Activated CD4-positive, alpha-beta T cell treated with anti-CD3 and anti-CD28 coated beads for 1 hour (primary cell): ENCODE data around the gene CMTR1.
"Not testable (repeated sequence)": the region's sequence is repeated elsewhere in the genome, so short reads cannot be mapped to it uniquely, and the experiment has no call there.

ENCODE experiments used
- DNase-seq: peaks from one replicate; pipeline ENCODE4 v3.0.0-alpha.2; 2020

Gene CMTR1

DNA sequence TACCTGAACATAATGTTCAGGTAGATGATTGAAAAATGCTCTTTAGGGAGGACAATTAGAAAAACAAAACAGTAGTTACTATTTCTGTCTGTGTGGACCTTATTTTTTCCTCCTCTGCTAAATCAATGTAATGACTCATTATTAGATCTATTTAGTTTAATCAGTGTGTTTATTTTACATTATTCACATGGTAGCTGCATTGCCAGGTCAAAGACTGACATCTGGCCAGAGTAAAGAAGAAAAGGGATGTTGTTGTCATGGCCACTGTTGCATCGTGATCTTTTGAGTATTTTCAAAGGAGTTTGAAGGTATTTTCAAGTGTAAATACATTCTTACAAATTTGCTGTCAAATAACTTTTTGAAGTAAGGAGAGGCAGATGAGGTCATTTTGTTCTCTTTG lies 5.9 kb downstream of the CMTR1 start:
- no peak for DNase-seq

DNA sequence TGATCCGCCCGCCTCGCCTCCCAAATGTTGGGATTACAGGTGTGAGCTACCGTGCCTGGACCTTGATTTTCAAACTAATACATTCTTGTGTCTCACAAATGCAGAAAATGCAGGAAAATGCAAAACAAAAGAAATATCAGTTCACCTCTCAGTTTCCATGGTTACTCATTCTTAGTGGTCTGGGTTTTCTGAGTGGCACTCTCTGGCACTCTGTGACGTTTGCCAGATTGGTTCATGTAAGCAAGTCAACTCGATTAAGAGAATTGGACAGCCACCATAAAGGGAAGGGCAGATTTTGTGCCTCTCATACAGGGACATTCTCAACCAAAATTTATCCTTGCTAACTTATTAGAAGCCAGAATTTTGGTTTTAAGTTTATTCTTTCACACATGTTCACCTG lies 8.6 kb downstream of the CMTR1 start:
- DNase-seq = no peak

DNA sequence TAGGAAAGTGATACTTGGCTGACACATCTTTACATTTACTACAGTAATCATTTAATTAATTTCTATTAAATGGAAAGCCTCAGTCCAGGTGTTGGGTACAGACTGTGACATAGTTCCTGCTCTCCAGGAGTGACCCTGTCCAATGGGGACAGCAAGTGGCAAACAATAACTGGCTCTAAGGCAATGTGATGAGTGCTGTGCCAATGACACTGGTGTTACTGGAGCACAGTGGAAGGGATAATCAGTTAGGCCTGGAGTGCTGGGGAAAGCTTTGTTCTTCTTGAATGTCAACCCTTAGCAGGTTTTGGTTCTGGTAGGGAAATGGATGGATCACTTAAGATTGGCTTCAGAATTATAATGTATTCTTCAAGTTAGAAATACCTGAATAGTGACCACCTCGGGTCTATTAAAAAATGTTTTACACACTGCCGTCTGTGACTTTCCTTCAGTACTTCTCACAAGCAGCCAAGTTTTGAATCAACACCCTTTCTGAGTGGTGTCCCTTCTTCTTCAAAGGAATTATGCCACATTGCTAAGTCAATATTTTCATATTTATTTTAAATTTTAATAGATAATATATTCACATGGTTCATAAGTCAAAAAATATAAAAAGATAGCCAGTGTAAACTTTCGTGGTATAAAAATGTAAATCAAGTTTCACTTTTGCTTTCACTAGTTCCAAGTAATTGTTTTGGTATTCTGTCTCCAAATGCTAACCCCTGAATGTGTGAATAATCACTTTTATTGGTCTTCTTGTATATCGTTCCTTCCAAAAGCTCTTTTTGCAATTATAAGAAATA lies 9.6 kb downstream of the CMTR1 start:
- no peak for DNase-seq

DNA sequence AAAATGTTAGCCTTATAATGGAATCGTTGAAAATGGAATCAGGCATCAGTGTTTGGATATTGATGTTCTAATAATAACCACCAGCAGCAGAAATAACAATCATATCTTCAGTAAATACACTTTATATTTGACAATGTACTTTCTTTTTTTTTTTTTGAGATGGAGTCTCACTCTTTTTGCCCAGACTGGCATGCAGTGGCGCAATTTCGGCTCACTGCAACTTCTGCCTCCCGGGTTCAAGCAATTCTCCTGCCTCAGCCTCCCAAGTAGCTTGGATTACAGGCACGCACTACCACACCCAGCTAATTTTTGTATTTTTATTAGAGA lies 10.2 kb downstream of the CMTR1 start:
- DNase-seq = not testable (repeated sequence)

DNA sequence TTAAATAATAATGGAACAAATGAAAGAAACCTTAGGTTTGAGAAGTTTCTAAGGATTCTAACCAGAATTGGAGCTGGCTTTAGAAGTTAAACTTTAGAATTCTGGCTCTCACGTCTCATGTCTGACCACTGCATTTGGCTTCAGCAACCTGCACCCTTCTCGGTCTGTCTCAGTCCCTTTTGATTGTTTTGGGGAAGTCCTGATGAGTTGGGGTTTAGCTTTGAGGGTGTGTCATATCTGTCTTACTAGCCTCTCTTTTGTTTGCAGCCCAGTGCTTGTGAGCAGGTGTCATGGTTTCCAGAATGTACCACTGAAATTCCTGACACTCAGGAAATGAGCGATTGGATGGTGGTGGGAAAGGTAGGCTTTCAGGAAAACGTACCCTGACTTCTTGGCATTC lies 17.0 kb downstream of the CMTR1 start:
- DNase-seq = no peak

DNA sequence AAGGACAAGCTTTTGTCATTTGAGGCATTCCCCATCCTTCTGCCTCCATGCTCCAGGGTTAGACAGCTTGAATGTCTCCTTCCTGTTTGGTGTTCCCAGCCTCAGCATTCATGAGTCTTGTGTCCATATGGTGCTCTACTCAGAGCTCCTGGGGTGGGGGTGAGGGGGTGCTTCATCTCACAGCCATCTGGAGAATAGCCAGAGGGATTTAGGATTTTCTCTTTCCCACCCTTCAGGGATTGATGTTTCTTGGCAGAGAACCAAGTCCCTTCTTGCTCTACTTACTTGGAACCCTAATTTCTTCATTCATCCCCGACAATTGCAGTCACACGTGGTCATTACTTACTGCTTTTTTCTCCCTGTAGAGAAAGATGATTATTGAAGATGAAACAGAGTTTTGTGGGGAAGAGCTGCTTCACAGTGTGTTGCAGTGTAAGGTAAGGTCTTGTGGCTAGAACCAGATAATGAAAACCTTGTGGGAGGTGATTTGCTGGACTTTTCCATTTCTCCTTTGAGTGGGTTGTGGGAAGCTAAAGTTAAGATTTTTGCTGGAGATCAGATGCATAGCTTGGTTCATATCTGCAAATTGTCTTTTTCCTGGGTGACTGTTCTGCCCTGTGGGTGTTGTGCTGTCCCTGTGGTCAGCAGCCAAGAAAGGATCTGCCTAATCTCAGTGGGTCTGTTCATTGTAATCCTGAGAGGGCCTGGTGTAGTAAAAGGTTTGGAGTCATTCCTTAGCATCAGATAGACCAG lies 18.6 kb downstream of the CMTR1 start:
- DNase-seq = no peak

DNA sequence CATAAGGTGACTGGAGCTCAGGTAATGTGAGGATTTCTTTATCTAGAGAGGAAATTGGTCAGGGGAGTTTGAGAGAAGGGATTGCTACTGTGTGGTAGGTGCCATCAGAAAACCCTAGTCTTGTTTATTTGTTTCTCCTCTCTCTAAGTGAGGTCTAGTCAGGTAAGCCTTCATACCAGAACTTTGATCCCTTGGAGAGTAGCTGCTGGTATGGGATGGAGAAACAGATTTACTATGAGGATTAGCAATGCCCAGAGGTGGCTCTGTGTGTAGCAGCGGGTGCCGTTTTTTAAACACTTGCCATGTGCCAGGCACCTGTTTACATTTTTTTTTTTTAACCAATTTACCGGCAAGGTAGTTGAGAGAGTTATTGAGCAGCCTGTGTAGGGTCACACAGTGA lies 19.5 kb downstream of the CMTR1 start:
- DNase-seq = no peak

DNA sequence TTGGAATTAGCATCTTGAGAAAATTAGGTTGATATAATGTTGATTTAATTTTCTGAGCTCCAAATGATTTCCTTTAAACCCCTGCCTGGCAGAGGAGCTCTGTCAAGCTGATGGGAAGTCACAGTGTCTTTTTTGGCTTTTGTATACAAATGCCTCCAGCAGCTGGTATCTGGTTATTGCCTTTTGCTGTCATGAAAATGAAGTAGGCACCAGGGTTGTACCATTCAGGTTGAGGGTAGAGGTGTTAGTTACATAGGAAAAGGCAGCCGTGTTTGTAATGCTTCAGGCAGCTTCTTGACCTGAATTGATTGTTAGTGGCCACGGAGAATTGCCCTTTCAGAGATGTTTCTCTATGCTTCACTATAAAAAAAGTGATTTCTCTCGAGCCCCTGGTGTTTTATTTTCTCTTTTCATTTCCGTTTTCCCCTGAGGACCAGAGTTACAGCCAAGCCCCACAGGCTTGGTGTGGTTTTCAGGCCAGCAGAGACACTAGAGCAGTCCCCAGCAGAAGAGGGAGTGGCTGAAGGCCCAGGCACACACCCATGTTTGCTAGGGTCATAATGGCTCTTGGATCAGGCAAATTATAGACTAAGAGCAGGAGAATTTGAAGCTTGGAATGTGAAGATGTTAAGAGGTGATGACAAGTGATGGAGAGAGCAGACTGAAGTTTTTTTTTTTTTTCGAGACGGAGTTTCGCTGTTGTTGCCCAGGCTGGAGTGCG lies 21.6 kb downstream of the CMTR1 start:
- DNase-seq = no peak

DNA sequence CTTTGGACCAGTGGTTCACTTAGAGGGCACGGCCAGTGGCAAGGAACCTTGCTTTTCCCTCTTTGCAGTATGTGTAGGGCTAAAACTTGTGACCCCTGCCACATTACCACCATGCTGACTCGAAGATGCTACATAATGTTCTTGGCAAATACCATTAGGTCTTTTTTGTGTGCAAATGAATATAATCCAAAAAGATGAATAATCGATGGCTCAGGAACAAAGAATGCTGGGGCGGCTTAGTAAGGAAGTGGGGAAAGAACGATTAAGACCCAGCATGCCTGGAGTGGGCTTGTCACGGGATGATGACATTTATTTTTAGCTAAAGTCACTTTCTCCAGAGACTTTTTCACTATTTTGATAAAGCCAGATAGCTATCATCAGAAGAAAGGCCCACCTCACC lies 23.1 kb downstream of the CMTR1 start:
- DNase-seq = no peak

DNA sequence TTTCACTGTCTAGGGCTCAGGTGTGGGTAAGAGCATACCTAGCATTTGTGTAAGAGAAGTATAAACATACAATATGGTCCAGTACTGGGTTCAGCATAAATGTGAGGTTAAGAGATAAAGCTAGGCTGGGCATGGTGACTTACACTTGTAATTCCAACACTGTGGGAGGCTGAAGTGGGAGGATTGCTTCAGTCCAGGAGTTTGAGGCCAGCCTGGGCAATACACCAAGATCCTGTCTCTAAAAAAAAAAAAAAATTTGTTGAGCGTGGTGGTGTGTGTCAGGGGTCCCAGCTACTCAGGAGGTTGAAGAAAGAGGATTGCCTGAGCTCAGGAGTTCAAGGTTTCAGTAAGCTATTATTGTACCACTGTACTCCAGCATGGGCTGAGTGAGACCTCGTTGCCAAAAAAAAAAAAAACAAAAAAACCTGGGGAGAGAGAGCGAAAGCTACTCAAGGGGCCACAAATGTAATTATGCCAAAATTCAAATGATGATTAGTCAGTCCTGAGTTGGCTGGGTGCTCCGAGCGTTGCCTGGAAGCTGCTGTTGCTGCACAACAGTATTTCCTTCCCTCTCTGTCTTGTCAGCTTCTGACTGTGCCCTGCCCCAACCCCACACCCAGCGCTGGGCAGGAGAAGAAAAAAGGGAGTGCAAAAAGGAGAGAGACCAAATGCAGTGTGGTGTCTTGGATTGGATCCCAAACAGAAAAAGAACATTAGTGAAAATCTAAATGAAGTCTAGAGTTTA lies 24.0 kb downstream of the CMTR1 start:
- no peak for DNase-seq

DNA sequence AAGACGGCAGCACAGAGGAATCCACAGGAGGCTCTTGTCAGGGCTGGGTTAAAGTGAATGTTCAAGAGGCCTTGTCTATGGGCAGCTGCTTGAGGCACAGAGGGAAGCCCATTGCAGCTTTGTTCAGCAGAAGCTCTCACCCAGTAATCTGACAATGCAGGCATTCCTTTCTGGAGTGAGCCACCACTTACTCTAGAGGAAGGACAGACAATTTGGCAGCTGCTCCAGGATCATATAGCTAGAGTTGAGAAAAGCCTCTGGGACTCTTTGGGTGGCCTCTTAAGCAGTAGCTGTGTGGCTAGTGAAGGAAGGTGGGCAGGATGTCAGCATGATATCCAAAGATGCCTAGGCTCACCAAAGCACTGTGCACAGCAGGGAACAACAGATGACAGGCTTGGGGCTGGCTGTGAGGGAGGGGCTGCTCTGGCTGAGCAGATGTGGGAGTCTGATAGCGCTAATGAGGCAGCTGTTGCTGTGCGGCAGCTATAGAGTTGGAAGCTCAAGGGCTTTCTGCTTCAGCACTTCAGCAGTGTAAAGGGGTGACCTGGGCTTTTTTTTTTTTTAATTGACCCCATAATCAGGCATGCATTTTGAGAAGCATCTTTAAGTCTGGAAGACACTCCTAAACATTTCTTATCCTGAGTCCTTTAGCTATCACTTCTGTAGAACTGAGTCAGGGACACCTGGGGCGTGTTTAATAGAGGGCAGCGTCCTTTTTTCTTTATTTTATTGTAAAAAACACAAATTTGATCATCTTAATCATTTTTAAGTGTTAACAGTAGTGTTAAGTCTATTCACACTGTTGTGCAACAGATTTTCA lies 27.2 kb downstream of the CMTR1 start:
- DNase-seq = no peak

DNA sequence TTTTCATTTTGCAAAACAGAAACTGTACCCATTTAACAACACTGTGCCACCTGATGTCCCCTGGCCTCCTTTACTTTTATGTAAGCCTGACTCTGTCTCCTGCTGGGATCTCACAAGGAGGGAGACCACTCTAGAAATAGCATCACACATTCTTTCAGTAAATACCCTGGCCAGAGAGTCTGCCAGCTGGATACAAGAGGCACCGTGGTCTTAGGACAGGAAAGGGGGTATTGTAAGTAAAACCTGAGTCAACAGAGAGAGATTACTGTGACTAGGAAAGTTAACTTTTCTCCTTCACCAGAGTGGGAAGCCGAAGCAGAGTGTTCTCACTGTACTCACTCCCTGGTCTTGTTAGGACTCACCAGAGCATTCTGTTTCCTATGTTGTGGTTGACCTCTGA lies 27.8 kb downstream of the CMTR1 start:
- no peak for DNase-seq

DNA sequence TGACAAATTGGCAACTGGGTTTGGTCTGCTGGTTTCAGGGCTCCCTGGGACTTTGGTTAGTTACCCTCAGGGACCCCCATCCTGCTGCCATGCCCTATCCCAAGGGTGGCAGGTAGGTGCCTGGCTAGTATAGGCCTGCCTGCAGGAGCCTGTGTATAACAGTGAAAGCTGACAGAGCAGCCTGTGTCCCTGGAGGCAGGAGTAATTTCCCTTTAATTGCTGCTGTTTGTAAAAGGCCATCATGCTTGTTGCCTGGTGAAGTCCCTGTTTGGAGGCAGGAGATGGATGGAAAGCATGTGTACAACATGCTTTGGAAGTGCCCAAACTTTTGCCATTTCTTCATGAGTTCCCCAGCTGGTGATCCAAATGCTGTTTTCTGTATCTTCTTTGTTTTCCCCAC lies 30.1 kb downstream of the CMTR1 start:
- DNase-seq = no peak

DNA sequence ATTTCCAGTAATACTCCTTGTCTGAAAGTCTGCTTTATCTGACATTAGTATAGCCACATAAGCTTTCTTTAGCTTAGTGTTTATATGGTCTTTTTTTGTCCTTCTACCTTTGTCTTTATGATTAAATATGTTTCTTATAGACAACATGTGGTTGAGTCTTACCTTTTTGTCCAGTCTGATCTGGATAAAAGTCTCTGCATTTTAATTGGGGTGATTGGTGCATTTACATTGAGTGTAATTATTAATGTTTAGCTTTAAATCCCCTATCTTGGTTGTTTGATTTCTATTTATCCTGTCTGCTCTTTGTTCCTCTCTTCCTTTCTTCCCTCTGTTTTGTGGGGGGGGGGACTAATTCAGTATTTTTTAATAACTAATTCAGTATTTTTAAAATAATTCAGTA lies 34.7 kb downstream of the CMTR1 start:
- DNase-seq = no peak

DNA sequence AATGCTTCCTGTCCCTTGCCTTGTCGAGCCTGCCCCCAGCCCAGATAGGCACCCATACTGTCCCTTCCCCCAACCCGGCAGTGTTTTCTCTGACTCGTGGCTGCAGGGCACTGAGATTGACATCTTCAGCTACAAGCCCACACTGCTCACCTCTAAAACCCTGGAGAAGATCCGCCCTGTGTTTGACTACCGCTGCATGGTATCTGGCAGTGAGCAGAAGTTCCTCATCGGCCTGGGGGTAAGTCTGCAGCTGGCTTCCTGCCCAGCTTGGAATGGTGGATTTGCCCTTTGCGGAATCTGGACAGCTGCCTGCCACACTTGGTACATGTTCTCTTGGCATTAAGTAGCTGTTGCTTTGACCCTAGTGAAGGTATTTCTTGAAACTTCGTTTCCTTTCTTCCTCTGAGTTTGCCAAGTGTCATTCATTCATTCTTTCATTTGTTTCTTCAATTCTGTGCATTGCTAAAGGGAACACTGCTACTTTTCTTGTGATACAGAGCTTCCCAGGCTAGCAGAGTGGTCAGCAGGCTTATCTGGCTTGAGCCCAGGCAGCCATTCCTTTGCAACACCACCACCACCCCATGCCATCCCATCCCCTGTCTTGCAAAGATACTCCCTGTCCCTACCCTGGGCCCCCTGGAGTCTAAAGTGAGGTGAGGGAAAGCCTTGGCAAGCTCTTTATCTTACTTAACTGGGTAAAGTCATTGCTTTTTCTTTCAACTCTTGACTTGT lies 40.5 kb downstream of the CMTR1 start:
- no peak for DNase-seq

DNA sequence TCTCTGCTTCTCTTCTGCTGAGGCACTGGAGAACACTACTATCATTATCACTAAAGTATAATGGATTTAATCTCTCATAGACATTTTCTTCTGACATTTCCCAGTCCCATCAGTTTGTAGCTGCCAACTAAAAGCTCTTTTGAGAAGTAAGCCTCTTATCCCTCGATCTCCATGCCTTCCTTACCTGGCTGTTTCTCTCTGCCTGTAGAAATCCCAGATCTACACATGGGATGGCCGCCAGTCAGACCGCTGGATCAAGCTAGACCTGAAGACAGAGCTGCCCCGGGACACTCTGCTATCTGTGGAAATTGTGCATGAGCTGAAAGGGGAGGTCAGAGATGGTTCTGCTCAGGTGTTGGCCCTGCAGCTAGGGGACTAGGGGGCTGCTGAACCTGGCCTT lies 41.3 kb downstream of the CMTR1 start:
- no peak for DNase-seq

DNA sequence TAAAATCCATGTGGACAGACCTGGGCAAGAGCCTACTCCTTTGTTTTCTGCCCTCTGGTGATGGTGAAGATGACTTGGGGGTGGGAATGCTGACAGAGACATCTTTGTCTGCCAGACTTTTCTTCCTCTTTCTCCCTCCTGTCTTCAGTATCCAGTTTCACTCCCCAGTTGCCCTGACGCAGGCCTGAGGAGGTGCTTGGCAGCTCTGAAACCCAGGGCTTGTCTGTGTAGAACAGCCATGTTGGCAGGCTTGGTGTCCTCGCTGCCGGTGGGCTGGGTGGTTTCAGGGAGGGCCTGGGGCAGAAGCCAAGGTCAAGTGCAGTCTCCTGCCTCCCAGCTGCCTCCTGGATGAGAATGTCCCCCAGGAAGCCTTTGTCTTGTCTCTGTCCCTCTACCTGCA lies 44.2 kb downstream of the CMTR1 start:
- DNase-seq = no peak

DNA sequence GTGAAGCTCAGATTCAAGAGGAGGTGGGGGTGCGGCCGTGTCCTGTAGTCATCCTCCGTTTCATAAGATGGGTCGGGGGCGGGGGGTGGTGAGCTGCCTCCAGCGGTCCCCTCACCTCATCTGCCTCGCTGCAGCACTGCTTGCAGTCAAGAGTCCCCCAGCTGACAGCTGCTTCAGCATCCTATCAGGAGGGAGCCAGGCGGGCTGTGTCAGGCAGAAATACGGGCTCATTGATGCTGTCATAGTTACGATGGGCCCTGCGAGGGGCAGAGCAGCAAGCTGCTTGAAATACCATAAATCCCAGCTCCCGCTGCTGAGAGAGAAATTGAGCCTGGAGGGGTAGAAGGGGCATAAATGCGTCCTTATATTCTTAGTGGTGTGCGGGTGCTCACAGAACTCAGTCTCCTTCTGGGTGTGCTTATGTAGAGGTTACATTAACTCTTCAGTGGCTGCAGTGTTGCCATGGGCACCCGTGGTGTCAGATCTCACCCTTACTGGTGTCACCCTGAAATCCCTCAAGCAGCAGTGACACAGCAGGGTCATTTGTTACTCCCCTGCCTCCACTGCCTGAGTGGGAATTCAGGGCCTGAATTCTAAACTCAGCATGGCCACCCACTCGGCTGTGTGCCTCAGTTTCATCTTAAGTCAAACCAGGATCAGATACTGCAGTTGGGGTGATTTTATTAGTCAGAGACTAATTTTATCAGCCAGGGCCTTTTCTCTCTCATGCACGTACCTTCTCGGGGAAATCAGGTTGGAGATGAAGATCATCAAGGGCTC lies 44.8 kb downstream of the CMTR1 start:
- DNase-seq = no peak

DNA sequence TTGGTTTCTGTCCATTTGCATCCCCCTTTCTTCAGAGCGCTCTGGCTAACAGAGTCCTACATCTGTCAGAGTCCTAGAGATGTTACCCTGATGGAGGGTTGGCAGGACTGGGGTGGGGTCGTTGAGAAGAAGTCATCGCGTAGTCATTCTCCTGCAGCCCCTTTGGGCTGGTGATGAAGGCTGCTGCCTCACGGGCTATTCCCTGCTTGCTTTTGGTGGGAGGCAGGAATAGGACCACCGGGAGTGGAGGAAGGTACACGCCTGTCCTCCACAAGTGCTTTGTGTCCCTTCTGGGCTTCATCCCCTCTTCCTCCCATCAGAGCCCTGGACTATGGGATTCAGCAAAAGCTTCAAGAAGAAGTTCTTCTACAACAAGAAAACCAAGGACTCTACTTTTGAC lies 45.8 kb downstream of the CMTR1 start:
- no peak for DNase-seq

DNA sequence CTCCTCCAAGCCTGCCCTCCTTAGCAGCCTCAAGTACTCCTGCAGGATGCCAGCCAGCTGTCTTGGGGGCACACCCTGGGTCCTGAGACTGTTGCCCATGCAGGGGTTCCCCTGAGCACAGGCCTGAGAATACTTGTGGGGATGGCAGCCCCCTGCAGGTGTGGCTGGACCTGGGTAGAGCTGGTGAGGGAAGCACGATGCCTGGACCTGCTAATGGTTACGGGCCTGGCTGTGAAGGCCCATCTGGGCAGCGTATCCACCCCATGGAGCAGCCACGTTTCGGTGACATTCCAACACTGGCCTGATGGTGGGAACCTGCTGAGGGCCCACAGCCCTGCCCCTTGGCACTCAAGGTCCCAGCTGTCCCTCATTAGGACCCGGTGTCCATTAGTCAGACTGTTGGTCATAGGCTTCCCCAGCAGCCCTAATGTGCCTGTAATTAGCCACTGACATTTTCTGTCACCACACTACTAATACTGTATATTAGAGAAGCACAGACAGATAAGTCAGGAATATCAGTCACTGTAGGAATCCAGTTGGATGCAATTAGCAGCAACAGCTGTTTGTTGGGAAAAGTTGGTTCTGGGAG lies 46.3 kb downstream of the CMTR1 start:
- DNase-seq = no peak
